WTC11 (cell line): Measurements from ENCODE around the gene SDK2. TPM values are rescaled to one million over a fixed set of nuclear protein-coding genes. Genes with fewer than 3 reads are reported as not detected.

Experiments used
- ATAC-seq: fragments of 200-7000 bp; cut with Tn5 transposase; 2 replicates; pipeline ENCODE4 v1.10.0; 2021; ENCODE audit warnings: mild to moderate bottlenecking, moderate library complexity
- CTCF ChIA-PET: fragments of 300-600 bp; sonication (Branson Sonifier 250); formaldehyde crosslinking; loops from one replicate; lab custom pipeline; 2021; ENCODE audit warnings: antibody characterized with exemption; lab: Charles Lee
- POLR2A ChIA-PET: fragments of 350-600 bp; sonication (Branson Sonifier 250); formaldehyde crosslinking; loops from one replicate; lab custom pipeline; 2021; ENCODE audit warnings: antibody characterized with exemption; lab: Charles Lee
- DNase-seq: peaks from one replicate; pipeline ENCODE4 v3.0.0; 2021; ENCODE audit warnings: low spot score
- H3K27ac Mint-ChIP-seq: 2 replicates; pipeline ENCODE4 v1.8.0; 2021; ENCODE audit warnings: mixed read lengths
- H3K27me3 Mint-ChIP-seq: 2 replicates; pipeline ENCODE4 v1.8.0; 2021; ENCODE audit warnings: low read depth, mild to moderate bottlenecking, moderate library complexity, mixed read lengths
- H3K36me3 Mint-ChIP-seq: 2 replicates; pipeline ENCODE4 v1.8.0; 2021; ENCODE audit warnings: mixed read lengths
- H3K4me1 Mint-ChIP-seq: 2 replicates; pipeline ENCODE4 v1.8.0; 2022; ENCODE audit warnings: mixed read lengths
- H3K4me3 Mint-ChIP-seq: 2 replicates; pipeline ENCODE4 v1.8.0; 2021; ENCODE audit warnings: mild to moderate bottlenecking, moderate library complexity, mixed read lengths
- H3K9me3 Mint-ChIP-seq: 2 replicates; pipeline ENCODE4 v1.8.0; 2021; ENCODE audit warnings: mixed read lengths
- ATF2 ChIP-seq: sonication (generic); formaldehyde crosslinking; IDR thresholded peaks from 2 replicates; pipeline ENCODE4 v1.8.1; 2022; ENCODE audit warnings: low read depth, missing genetic modification reagents, borderline replicate concordance
- FOXK1 ChIP-seq: sonication (generic); formaldehyde crosslinking; IDR thresholded peaks from 2 replicates; pipeline ENCODE4 v1.8.0; 2022; ENCODE audit warnings: mild to moderate bottlenecking, moderate library complexity, missing genetic modification reagents
- FOXP4 ChIP-seq: sonication (generic); formaldehyde crosslinking; IDR thresholded peaks from 2 replicates; pipeline ENCODE4 v1.8.0; 2022; ENCODE audit warnings: mild to moderate bottlenecking, missing genetic modification reagents
- HMGXB4 ChIP-seq: sonication (generic); formaldehyde crosslinking; IDR thresholded peaks from 2 replicates; pipeline ENCODE4 v1.8.1; 2023; ENCODE audit warnings: mild to moderate bottlenecking, moderate library complexity, missing genetic modification reagents
- IRF2 ChIP-seq: sonication (generic); formaldehyde crosslinking; IDR thresholded peaks from 2 replicates; pipeline ENCODE4 v1.8.0; 2022; ENCODE audit warnings: low read depth, missing genetic modification reagents, borderline replicate concordance
- JAZF1 ChIP-seq: fragments of 250-450 bp; sonication (Bioruptor Pico); IDR thresholded peaks from 2 replicates; pipeline ENCODE4 v1.9.0; 2021; ENCODE audit warnings: moderate library complexity, mild to moderate bottlenecking, inconsistent platforms
- NR2C2 ChIP-seq: sonication (generic); formaldehyde crosslinking; IDR thresholded peaks from 2 replicates; pipeline ENCODE4 v1.8.0; 2022; ENCODE audit warnings: mild to moderate bottlenecking, missing genetic modification reagents
- NR3C1 ChIP-seq: sonication (generic); formaldehyde crosslinking; conservative IDR thresholded peaks from 2 replicates; pipeline ENCODE4 v1.8.1; 2023; ENCODE audit warnings: low read depth, mild to moderate bottlenecking, missing genetic modification reagents
- SMAD4 ChIP-seq: sonication (generic); formaldehyde crosslinking; IDR thresholded peaks from 2 replicates; pipeline ENCODE4 v1.8.0; 2022; ENCODE audit warnings: mild to moderate bottlenecking, missing genetic modification reagents
- TCF7 ChIP-seq: sonication (generic); formaldehyde crosslinking; IDR thresholded peaks from 2 replicates; pipeline ENCODE4 v1.8.0; 2022; ENCODE audit warnings: mild to moderate bottlenecking, low read depth, missing genetic modification reagents, moderate library complexity
- TP53 ChIP-seq: sonication (generic); formaldehyde crosslinking; IDR thresholded peaks from 2 replicates; pipeline ENCODE4 v1.8.1; 2023; ENCODE audit warnings: mild to moderate bottlenecking, missing genetic modification reagents
- ZNF219 ChIP-seq: sonication (generic); formaldehyde crosslinking; IDR thresholded peaks from 2 replicates; pipeline ENCODE4 v1.8.0; 2023; ENCODE audit warnings: missing genetic modification reagents, mild to moderate bottlenecking, borderline replicate concordance
- ZNF317 ChIP-seq: sonication (generic); formaldehyde crosslinking; IDR thresholded peaks from 2 replicates; pipeline ENCODE4 v1.8.1; 2023; ENCODE audit warnings: low read depth, mild to moderate bottlenecking, moderate library complexity, missing genetic modification reagents, borderline replicate concordance
- total RNA-seq: library from RNA; stranded (reverse); gene quantifications from 3 replicates; pipeline ENCODE4 v1.2.3, GENCODE V29; 2021
- TF ChIP-seq, protein P1 (sequence below): sonication (generic); formaldehyde crosslinking; IDR thresholded peaks from 2 replicates; pipeline ENCODE4 v1.8.0; 2023; ENCODE audit warnings: missing genetic modification reagents, mild to moderate bottlenecking, borderline replicate concordance
- TF ChIP-seq, protein P2 (sequence below): fragments of 250-450 bp; sonication (Bioruptor Pico); conservative IDR thresholded peaks from 2 replicates; pipeline ENCODE4 v1.9.0; 2021; ENCODE audit warnings: mild to moderate bottlenecking
- TF ChIP-seq, protein P3 (sequence below): sonication (generic); formaldehyde crosslinking; IDR thresholded peaks from 2 replicates; pipeline ENCODE4 v1.8.0; 2023; ENCODE audit warnings: mild to moderate bottlenecking, missing genetic modification reagents

The SDK2 gene
- total RNA-seq, 1 experiment from 2014 or later, result 14.8 TPM

- TF ChIP-seq HMGXB4 (no peak), IRF2 (no peak), FOXK1 (CRISPR knock-in tag) (no peak), NR3C1 (CRISPR knock-in tag) (no peak), TP53 (CRISPR knock-in tag) (no peak)
- TF ChIP-seq, protein P1, sequence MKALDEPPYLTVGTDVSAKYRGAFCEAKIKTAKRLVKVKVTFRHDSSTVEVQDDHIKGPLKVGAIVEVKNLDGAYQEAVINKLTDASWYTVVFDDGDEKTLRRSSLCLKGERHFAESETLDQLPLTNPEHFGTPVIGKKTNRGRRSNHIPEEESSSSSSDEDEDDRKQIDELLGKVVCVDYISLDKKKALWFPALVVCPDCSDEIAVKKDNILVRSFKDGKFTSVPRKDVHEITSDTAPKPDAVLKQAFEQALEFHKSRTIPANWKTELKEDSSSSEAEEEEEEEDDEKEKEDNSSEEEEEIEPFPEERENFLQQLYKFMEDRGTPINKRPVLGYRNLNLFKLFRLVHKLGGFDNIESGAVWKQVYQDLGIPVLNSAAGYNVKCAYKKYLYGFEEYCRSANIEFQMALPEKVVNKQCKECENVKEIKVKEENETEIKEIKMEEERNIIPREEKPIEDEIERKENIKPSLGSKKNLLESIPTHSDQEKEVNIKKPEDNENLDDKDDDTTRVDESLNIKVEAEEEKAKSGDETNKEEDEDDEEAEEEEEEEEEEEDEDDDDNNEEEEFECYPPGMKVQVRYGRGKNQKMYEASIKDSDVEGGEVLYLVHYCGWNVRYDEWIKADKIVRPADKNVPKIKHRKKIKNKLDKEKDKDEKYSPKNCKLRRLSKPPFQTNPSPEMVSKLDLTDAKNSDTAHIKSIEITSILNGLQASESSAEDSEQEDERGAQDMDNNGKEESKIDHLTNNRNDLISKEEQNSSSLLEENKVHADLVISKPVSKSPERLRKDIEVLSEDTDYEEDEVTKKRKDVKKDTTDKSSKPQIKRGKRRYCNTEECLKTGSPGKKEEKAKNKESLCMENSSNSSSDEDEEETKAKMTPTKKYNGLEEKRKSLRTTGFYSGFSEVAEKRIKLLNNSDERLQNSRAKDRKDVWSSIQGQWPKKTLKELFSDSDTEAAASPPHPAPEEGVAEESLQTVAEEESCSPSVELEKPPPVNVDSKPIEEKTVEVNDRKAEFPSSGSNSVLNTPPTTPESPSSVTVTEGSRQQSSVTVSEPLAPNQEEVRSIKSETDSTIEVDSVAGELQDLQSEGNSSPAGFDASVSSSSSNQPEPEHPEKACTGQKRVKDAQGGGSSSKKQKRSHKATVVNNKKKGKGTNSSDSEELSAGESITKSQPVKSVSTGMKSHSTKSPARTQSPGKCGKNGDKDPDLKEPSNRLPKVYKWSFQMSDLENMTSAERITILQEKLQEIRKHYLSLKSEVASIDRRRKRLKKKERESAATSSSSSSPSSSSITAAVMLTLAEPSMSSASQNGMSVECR (CRISPR knock-in tag), result no peak
Measured at GRCh38 chr17:73635101-73635817, 9.0 kb downstream of the SDK2 start (continued).

DNA sequence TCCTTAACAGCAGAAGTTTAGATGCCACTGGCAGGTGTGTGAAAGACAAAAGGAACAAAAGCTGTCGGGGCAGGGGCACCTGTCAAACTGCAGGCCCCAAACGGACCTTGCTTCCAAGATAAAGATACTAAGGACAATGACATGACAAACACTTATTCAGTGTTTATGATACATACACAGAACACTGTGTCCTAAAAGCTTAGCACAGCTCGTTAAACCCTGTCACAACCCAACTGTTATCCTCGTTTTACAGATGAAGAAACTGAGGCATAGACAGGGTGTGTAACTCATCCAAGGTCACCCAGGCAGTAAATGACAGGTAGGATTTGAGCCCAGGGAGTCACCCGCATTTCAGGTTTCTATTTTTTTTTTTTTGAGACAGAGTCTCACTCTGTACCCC lies 9.6 kb downstream of the SDK2 start:
- ATAC-seq (no peak), DNase-seq (no peak)
- Mint-ChIP-seq H3K4me3 (no peak overlapping the region), H3K9me3 (peaks cover 3% of the 10 kb centered on the region; the same call in 1 of the 2 replicates), H3K27ac (no peak overlapping the region), H3K27me3 (no peaks in the 10 kb centered on the region), H3K4me1 (peaks cover under 1% of the 10 kb centered on the region), H3K36me3 (no peaks in the 10 kb centered on the region)
- POLR2A ChIA-PET, result no interaction called here
- TF ChIP-seq ZNF317, result no peak
- no peak for TF ChIP-seq JAZF1 (CRISPR knock-in tag)
- TF ChIP-seq TP53 (CRISPR knock-in tag), result no peak
- no peak for TF ChIP-seq TCF7 (CRISPR knock-in tag)
- TF ChIP-seq, protein P2, sequence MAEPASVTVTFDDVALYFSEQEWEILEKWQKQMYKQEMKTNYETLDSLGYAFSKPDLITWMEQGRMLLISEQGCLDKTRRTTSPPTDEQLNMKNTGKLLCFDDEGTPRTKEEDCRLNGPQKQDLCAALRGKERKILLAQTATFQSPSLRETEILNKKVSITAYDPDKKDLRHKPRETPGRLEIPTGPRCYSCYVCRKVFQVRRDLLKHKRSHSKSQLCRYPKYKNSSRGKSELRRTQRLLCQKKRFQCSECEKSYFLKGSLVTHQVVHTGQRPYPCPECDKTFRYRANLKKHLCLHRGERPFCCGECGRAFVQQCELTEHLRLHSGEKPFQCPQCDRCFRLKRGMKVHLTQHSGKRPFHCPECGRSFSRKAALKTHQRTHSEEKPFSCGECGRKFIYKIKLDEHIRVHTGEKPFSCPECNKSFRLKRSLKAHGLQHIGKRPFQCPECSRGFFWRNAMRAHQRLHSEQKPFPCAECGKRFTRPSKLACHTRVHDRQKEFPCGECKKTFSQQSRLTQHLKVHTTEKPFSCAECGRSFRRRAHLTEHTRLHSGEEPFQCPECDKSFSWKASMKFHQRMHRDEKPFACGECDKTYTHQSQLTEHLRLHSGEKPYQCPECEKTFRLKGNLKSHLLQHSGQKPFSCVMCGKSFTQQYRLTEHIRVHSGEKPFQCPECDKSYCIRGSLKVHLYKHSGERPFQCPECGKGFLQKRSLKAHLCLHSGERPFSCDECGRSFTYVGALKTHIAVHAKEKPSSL (CRISPR knock-in tag), result no peak
- CTCF ChIA-PET, result interaction anchor here (0.9 kb wide), 1 partner anchor 9 kb away, joined by 4 read pairs; the partner anchor contains the start of gene SDK2

DNA sequence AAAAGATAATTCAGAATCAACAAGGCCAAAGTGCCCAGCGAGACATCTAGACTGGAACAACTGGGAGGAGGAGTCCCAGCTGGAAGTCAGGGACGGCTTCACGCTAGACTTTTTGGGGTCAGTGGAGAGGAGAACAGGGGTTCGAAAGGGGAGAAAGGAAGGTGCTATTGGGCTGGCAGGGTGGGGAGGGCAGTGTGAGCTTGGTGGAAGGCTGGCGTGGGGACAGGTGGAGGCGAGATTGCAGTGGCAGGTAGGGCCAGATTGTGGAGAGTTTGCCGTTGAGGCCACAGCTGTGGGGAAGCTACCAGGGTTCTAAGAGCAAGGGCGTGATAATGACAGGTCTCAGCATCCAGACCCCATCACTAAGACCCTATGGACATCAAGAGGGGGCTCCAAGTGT lies 10.5 kb downstream of the SDK2 start:
- ATAC-seq (no peak), DNase-seq (no peak)
- H3K27ac Mint-ChIP-seq, result no peak overlapping the region
- H3K4me3 Mint-ChIP-seq, result no peak overlapping the region
- H3K4me1 Mint-ChIP-seq, result peaks cover 9% of the 10 kb centered on the region
- ChIA-PET CTCF (no interaction called here), POLR2A (no interaction called here)
- no peaks in the 10 kb centered on the region for H3K36me3 Mint-ChIP-seq
- no peak for TF ChIP-seq FOXP4
- no peak for TF ChIP-seq NR3C1 (CRISPR knock-in tag)
- TF ChIP-seq, protein P3, sequence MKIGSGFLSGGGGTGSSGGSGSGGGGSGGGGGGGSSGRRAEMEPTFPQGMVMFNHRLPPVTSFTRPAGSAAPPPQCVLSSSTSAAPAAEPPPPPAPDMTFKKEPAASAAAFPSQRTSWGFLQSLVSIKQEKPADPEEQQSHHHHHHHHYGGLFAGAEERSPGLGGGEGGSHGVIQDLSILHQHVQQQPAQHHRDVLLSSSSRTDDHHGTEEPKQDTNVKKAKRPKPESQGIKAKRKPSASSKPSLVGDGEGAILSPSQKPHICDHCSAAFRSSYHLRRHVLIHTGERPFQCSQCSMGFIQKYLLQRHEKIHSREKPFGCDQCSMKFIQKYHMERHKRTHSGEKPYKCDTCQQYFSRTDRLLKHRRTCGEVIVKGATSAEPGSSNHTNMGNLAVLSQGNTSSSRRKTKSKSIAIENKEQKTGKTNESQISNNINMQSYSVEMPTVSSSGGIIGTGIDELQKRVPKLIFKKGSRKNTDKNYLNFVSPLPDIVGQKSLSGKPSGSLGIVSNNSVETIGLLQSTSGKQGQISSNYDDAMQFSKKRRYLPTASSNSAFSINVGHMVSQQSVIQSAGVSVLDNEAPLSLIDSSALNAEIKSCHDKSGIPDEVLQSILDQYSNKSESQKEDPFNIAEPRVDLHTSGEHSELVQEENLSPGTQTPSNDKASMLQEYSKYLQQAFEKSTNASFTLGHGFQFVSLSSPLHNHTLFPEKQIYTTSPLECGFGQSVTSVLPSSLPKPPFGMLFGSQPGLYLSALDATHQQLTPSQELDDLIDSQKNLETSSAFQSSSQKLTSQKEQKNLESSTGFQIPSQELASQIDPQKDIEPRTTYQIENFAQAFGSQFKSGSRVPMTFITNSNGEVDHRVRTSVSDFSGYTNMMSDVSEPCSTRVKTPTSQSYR (CRISPR knock-in tag), result no peak
- TF ChIP-seq ZNF219 (CRISPR knock-in tag), result no peak
- no peak for TF ChIP-seq NR2C2 (CRISPR knock-in tag)
- TF ChIP-seq ATF2 (CRISPR knock-in tag), result no peak
- no peak for TF ChIP-seq SMAD4 (CRISPR knock-in tag)
- H3K27me3 Mint-ChIP-seq, result no peaks in the 10 kb centered on the region
- H3K9me3 Mint-ChIP-seq, result peaks cover 3% of the 10 kb centered on the region; the same call in 1 of the 2 replicates
